H9 (cell line): ENCODE data around the gene PSMD6. TPM values are rescaled to one million over a fixed set of nuclear protein-coding genes. Genes with fewer than 3 reads are reported as not detected.

Source experiments
- DNase-seq: peaks from one replicate; pipeline ENCODE4 v3.0.0-alpha.2; 2017
- H2AFZ ChIP-seq: one replicate; pipeline ENCODE4 v1.6.1; 2013; ENCODE audit warnings: mild to moderate bottlenecking, low read length, control low read depth, moderate library complexity
- H2AK5ac ChIP-seq: 2 replicates; pipeline ENCODE4 v1.6.1; 2013; ENCODE audit warnings: low read length, control low read depth, mixed read lengths; ENCODE audit not compliant: insufficient read length
- H2BK120ac ChIP-seq: one replicate; pipeline ENCODE4 v1.6.1; 2013; ENCODE audit warnings: low read depth, mild to moderate bottlenecking, low read length, control low read depth, inconsistent platforms; ENCODE audit not compliant: poor library complexity, severe bottlenecking
- H2BK12ac ChIP-seq: 2 replicates; pipeline ENCODE4 v1.6.1; 2013; ENCODE audit warnings: low read length, control low read depth, mixed read lengths, low read depth; ENCODE audit not compliant: insufficient read length
- H2BK15ac ChIP-seq: 2 replicates; pipeline ENCODE4 v1.6.1; 2013; ENCODE audit warnings: low read depth, low read length, control low read depth
- H2BK20ac ChIP-seq: one replicate; pipeline ENCODE4 v1.6.1; 2013; ENCODE audit warnings: low read depth, mild to moderate bottlenecking, low read length, control low read depth, inconsistent platforms; ENCODE audit not compliant: poor library complexity, severe bottlenecking
- H2BK5ac ChIP-seq: 2 replicates; pipeline ENCODE4 v1.6.1; 2013; ENCODE audit warnings: low read length, control low read depth, mixed read lengths; ENCODE audit not compliant: insufficient read length
- H3K14ac ChIP-seq: 2 replicates; pipeline ENCODE4 v1.6.1; 2013; ENCODE audit warnings: low read length, control low read depth; ENCODE audit not compliant: insufficient read depth
- H3K18ac ChIP-seq: 2 replicates; pipeline ENCODE4 v1.6.1; 2013; ENCODE audit warnings: low read depth, mild to moderate bottlenecking, mixed read lengths, low read length, control low read depth; ENCODE audit not compliant: insufficient read length
- H3K23ac ChIP-seq: 2 replicates; pipeline ENCODE4 v1.6.1; 2013; ENCODE audit warnings: low read length, control low read depth, mixed read lengths, low read depth; ENCODE audit not compliant: insufficient read length
- H3K23me2 ChIP-seq: 2 replicates; pipeline ENCODE4 v1.6.1; 2013; ENCODE audit warnings: low read depth, mild to moderate bottlenecking, mixed read lengths, low read length, control low read depth; ENCODE audit not compliant: insufficient read length, poor library complexity, severe bottlenecking
- H3K27ac ChIP-seq: 2 replicates; pipeline ENCODE4 v1.5.1; 2013; ENCODE audit warnings: low read length, control low read depth, mixed read lengths, low read depth; ENCODE audit not compliant: insufficient read length
- H3K27me3 ChIP-seq: 2 replicates; pipeline ENCODE4 v1.6.1; 2013; ENCODE audit warnings: low read length, control low read depth, inconsistent platforms; ENCODE audit not compliant: insufficient read depth
- H3K4ac ChIP-seq: 2 replicates; pipeline ENCODE4 v1.6.1; 2013; ENCODE audit warnings: low read depth, mild to moderate bottlenecking, control low read depth, inconsistent platforms, low read length, moderate library complexity
- H3K4me1 ChIP-seq: 2 replicates; pipeline ENCODE4 v1.6.1; 2013; ENCODE audit warnings: low read length, control low read depth, inconsistent platforms; ENCODE audit not compliant: insufficient read depth
- H3K4me2 ChIP-seq: 2 replicates; pipeline ENCODE4 v1.6.1; 2013; ENCODE audit warnings: low read length, control low read depth, mixed read lengths; ENCODE audit not compliant: insufficient read length, insufficient read depth
- H3K56ac ChIP-seq: 2 replicates; pipeline ENCODE4 v1.6.1; 2013; ENCODE audit warnings: low read depth, mild to moderate bottlenecking, mixed read lengths, low read length, control low read depth; ENCODE audit not compliant: insufficient read length
- H3K79me1 ChIP-seq: 2 replicates; pipeline ENCODE4 v1.6.1; 2013; ENCODE audit warnings: low read depth, mild to moderate bottlenecking, moderate library complexity, low read length, control low read depth, inconsistent platforms; ENCODE audit not compliant: insufficient read depth, poor library complexity, severe bottlenecking
- H3K79me2 ChIP-seq: 2 replicates; pipeline ENCODE4 v1.6.1; 2013; ENCODE audit warnings: low read length, control low read depth, inconsistent platforms; ENCODE audit not compliant: insufficient read depth
- H3K9ac ChIP-seq: 2 replicates; pipeline ENCODE4 v1.6.1; 2013; ENCODE audit warnings: low read length, control low read depth, mixed read lengths; ENCODE audit not compliant: insufficient read length; ENCODE audit errors: extremely low read depth
- H3K9me3 ChIP-seq: one replicate; pipeline ENCODE4 v1.6.1; 2013; ENCODE audit warnings: low read depth, low read length, inconsistent platforms; ENCODE audit not compliant: control insufficient read depth
- H3T11ph ChIP-seq: one replicate; pipeline ENCODE4 v1.6.1; 2013; ENCODE audit warnings: mild to moderate bottlenecking, low read length, control low read depth, inconsistent platforms
- H4K20me1 ChIP-seq: one replicate; pipeline ENCODE4 v1.6.1; 2013; ENCODE audit not compliant: control insufficient read depth, insufficient read length, insufficient read depth
- H4K5ac ChIP-seq: 2 replicates; pipeline ENCODE4 v1.6.1; 2013; ENCODE audit warnings: low read depth, mild to moderate bottlenecking, mixed read lengths, low read length, control low read depth; ENCODE audit not compliant: insufficient read length
- H4K8ac ChIP-seq: replicated peaks from 2 replicates; pipeline ENCODE4 v1.6.1; 2013; ENCODE audit warnings: low read length, control low read depth, mixed read lengths, low read depth; ENCODE audit not compliant: insufficient read length
- H4K91ac ChIP-seq: 2 replicates; pipeline ENCODE4 v1.6.1; 2013; ENCODE audit warnings: low read depth, mild to moderate bottlenecking, moderate library complexity, mixed read lengths, low read length, control low read depth; ENCODE audit not compliant: insufficient read length
- H3K27ac Mint-ChIP-seq, 3 experiments: 2 replicates in 2 of 3; 3 replicates in 1 of 3; pipeline ENCODE4 v1.8.0; 2020 to 2021; ENCODE audit warnings: mixed read lengths in 3 of 3, mild to moderate bottlenecking in 1 of 3, moderate library complexity in 1 of 3
- H3K27me3 Mint-ChIP-seq: 2 replicates; pipeline ENCODE4 v1.8.0; 2021; ENCODE audit warnings: low read depth, mild to moderate bottlenecking, moderate library complexity, mixed read lengths
- H3K36me3 Mint-ChIP-seq, 3 experiments: 2 replicates in 2 of 3; 3 replicates in 1 of 3; pipeline ENCODE4 v1.8.0; 2020 to 2021; ENCODE audit warnings: low read depth in 3 of 3, mixed read lengths in 3 of 3; ENCODE audit not compliant: insufficient read depth in 1 of 3
- H3K4me1 Mint-ChIP-seq, 2 experiments: 2 replicates each; pipeline ENCODE4 v1.8.0; 2020; ENCODE audit warnings: mixed read lengths in 2 of 2
- H3K4me3 Mint-ChIP-seq, 2 experiments: 2 replicates in 1 of 2; 3 replicates in 1 of 2; pipeline ENCODE4 v1.8.0; 2020 to 2021; ENCODE audit warnings: mild to moderate bottlenecking in 2 of 2, mixed read lengths in 2 of 2, moderate library complexity in 1 of 2
- H3K9me3 Mint-ChIP-seq, 2 experiments: 2 replicates in 1 of 2; 3 replicates in 1 of 2; pipeline ENCODE4 v1.8.0; 2020; ENCODE audit warnings: mild to moderate bottlenecking in 2 of 2, mixed read lengths in 2 of 2, moderate library complexity in 1 of 2
- CTCF ChIP-seq: fragments of 200-600 bp; sonication (generic); conservative IDR thresholded peaks from 3 replicates; pipeline ENCODE4 v1.8.0; 2021; ENCODE audit warnings: antibody characterized with exemption, mild to moderate bottlenecking
- WGBS: extraction: QIAGEN DNeasy Blood & Tissue Kit; methylation state at CpG from one replicate; pipeline ENCODE4 v1.1.7; 2013; ENCODE audit warnings: missing lambda C conversion rate, low lambda C conversion rate, mixed read lengths; ENCODE audit not compliant: insufficient read length; ENCODE audit errors: extremely low coverage; 5-methylcytosine and 5-hydroxymethylcytosine counted together
- total RNA-seq: library from RNA; stranded (reverse); gene quantifications from 2 replicates; pipeline ENCODE4 v1.2.1, GENCODE V29; 2021

Gene PSMD6
- total RNA-seq, 1 experiment from 2014 or later: 112 TPM

GRCh38 chr3:63973406-63973805 is 49.9 kb downstream of the PSMD6 start:
- no peak for TF ChIP-seq CTCF
- Histone ChIP-seq H2BK5ac (no peak overlapping the region), H3K9me3 (no peaks in the 10 kb centered on the region), H3K56ac (no peak overlapping the region), H3K18ac (no peak overlapping the region), H3K9ac (no peak overlapping the region), H2AFZ (no peak overlapping the region), H4K20me1 (no peaks in the 10 kb centered on the region), H3K4me2 (no peak overlapping the region), H3K4ac (no peak overlapping the region), H3K27me3 (no peaks in the 10 kb centered on the region), H3K4me1 (peaks cover 9% of the 10 kb centered on the region), H2BK12ac (no peak overlapping the region), H4K5ac (no peak overlapping the region), H3T11ph (no peak overlapping the region), H2BK120ac (no peak overlapping the region), H2BK20ac (no peak overlapping the region), H4K91ac (no peak overlapping the region), H3K23me2 (no peaks in the 10 kb centered on the region), H3K79me2 (no peaks in the 10 kb centered on the region), H2BK15ac (no peak overlapping the region), H3K14ac (0 out of 2 replicates have a peak overlapping the region, but pooled peaks have one; percentile 24), H2AK5ac (no peak overlapping the region), H3K79me1 (peaks cover 2% of the 10 kb centered on the region), H4K8ac (no peak overlapping the region), H3K27ac (no peak overlapping the region), H3K23ac (no peak overlapping the region)
- H3K9me3 Mint-ChIP-seq: no peaks in the 10 kb centered on the region
- no peak for DNase-seq
- H3K4me3 Mint-ChIP-seq: no peak overlapping the region
- no peaks in the 10 kb centered on the region for H3K27me3 Mint-ChIP-seq
- peaks cover 45 to 56% of the 10 kb centered on the region in 2 experiments for H3K4me1 Mint-ChIP-seq
- H3K36me3 Mint-ChIP-seq: peaks cover 0 to 2% (median 0%) of the 10 kb centered on the region in 3 experiments; a peak in 1 of 7 replicates
- WGBS: no CpG with 5 or more reads among the region's 8 CpGs
- peak overlapping the region in 1 of 3 experiments; percentile 81; a peak in 2 of 7 replicates for H3K27ac Mint-ChIP-seq
